Osteocyte (in vitro differentiated cells): ENCODE results near the gene MGLL. TPM values are rescaled to one million over a fixed set of nuclear protein-coding genes. Genes with fewer than 3 reads are reported as not detected.

Source experiments
- DNase-seq: peaks from one replicate; pipeline ENCODE4 v3.0.0; 2021; ENCODE audit warnings: mixed read lengths; ENCODE audit not compliant: unreplicated experiment; ENCODE audit errors: extremely low spot score
- H3K27ac Mint-ChIP-seq: one replicate; pipeline ENCODE4 v1.8.0; 2021; ENCODE audit warnings: mild to moderate bottlenecking, mixed read lengths; ENCODE audit not compliant: unreplicated experiment
- H3K27me3 Mint-ChIP-seq: one replicate; pipeline ENCODE4 v1.8.0; 2021; ENCODE audit warnings: mixed read lengths; ENCODE audit not compliant: unreplicated experiment
- H3K36me3 Mint-ChIP-seq: one replicate; pipeline ENCODE4 v1.8.0; 2021; ENCODE audit warnings: mixed read lengths; ENCODE audit not compliant: unreplicated experiment
- H3K4me1 Mint-ChIP-seq: one replicate; pipeline ENCODE4 v1.8.0; 2021; ENCODE audit warnings: mixed read lengths; ENCODE audit not compliant: unreplicated experiment
- H3K4me3 Mint-ChIP-seq: one replicate; pipeline ENCODE4 v1.8.0; 2021; ENCODE audit warnings: mild to moderate bottlenecking, moderate library complexity, mixed read lengths; ENCODE audit not compliant: unreplicated experiment
- H3K9me3 Mint-ChIP-seq: one replicate; pipeline ENCODE4 v1.8.0; 2021; ENCODE audit warnings: mixed read lengths; ENCODE audit not compliant: unreplicated experiment
- CTCF ChIP-seq: fragments of 200-600 bp; sonication (generic); IDR thresholded peaks from 2 replicates; pipeline ENCODE4 v1.5.0; 2021; ENCODE audit warnings: antibody characterized with exemption, mild to moderate bottlenecking, moderate library complexity
- total RNA-seq: library from RNA; stranded (reverse); gene quantifications from 2 replicates; pipeline ENCODE4 v1.2.1, GENCODE V29; 2021

MGLL gene
- total RNA-seq, 1 donor from 2014 or later: 112 TPM

GRCh38 chr3:127839099-127839498, 16.8 kb upstream of the MGLL start:
- Mint-ChIP-seq H3K27ac (no peak overlapping the region), H3K4me1 (no peaks in the 10 kb centered on the region), H3K36me3 (no peaks in the 10 kb centered on the region), H3K4me3 (no peak overlapping the region), H3K9me3 (no peaks in the 10 kb centered on the region), H3K27me3 (peaks cover 15% of the 10 kb centered on the region)
- peak; percentile 8 for DNase-seq
- TF ChIP-seq CTCF: no peak

GRCh38 chr3:127835993-127836882, 13.9 kb upstream of the MGLL start:
- Mint-ChIP-seq H3K27ac (no peak overlapping the region), H3K36me3 (no peaks in the 10 kb centered on the region), H3K27me3 (peaks cover 10% of the 10 kb centered on the region), H3K9me3 (peaks cover 5% of the 10 kb centered on the region), H3K4me3 (no peak overlapping the region), H3K4me1 (peaks cover 4% of the 10 kb centered on the region)
- DNase-seq: no peak
- no peak for TF ChIP-seq CTCF

GRCh38 chr3:127834771-127835170, 12.5 kb upstream of the MGLL start:
- H3K4me1 Mint-ChIP-seq: peaks cover 4% of the 10 kb centered on the region
- no peak overlapping the region for H3K4me3 Mint-ChIP-seq
- peaks cover 18% of the 10 kb centered on the region for H3K9me3 Mint-ChIP-seq
- no peak overlapping the region for H3K27ac Mint-ChIP-seq
- no peak for DNase-seq
- H3K27me3 Mint-ChIP-seq: no peaks in the 10 kb centered on the region
- peaks cover 5% of the 10 kb centered on the region for H3K36me3 Mint-ChIP-seq
- no peak for TF ChIP-seq CTCF

DNA sequence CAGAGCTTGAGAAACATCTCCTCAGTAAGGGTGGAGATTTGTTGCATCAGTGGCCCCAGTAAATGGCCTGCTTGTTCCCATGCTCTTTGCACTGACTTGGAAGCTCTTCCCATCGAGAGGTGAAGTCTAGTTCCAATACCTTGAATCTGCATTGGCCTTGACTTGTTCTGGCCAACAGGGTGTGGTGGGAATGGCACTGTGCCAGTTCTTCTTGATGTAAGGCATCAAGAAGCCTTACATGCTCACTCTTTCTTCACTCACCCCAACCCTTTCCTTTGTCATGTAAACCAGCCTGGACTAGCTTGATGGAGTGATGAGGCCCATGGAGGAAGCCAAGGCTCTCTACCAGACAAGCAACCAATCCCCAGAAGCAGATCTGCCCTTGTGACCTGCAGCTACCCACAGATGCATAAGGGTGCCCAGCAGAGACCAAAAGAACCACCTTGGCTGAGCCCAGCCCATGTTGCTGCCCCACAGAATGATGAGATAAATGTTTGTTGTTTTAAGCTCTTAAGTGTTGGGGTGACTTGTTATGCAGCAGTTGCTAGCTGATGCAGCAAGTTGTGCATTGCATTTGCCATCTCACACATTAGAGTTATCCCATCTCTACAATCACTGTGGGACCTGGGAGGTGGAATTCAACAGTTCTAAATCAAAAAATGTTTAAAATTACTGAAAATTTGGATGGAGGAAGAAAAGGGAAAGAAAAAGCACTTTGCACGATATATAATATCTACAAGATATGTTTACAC, 11.1 kb upstream of the MGLL start:
- Mint-ChIP-seq H3K36me3 (peaks cover 11% of the 10 kb centered on the region), H3K27me3 (no peaks in the 10 kb centered on the region), H3K4me1 (peaks cover 4% of the 10 kb centered on the region), H3K4me3 (no peak overlapping the region), H3K27ac (no peak overlapping the region), H3K9me3 (peaks cover 30% of the 10 kb centered on the region)
- no peak for TF ChIP-seq CTCF
- no peak for DNase-seq

DNA sequence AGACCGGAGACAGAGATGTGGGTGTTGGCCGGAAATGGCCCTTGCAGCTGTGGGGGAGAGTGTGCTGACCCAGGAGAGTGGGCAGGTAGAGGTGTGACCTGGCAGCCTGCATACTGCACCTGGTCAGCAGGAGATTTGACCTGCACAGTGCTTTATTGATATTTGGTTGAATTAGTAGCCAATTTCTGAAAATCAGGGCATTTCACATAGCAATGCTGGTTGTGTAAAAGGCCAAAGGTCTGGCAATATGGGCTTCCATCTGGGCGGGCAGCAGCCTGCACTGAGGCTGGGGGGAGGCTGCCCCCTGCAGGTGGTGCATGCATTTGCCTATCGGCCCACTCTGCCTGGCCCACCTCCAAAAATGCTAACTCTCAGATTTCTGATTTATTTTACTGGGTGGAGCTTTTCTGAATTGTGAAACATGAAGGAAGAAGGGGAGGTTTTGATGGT, 9.4 kb upstream of the MGLL start:
- H3K36me3 Mint-ChIP-seq: peaks cover 11% of the 10 kb centered on the region
- peaks cover 36% of the 10 kb centered on the region for H3K9me3 Mint-ChIP-seq
- H3K27ac Mint-ChIP-seq: no peak overlapping the region
- H3K4me3 Mint-ChIP-seq: no peak overlapping the region
- DNase-seq: no peak
- H3K27me3 Mint-ChIP-seq: no peaks in the 10 kb centered on the region
- peak; percentile 52 for TF ChIP-seq CTCF
- H3K4me1 Mint-ChIP-seq: peaks cover 4% of the 10 kb centered on the region
